Osteoblast (primary cell): ENCODE results near the gene TACC2. TPM values are rescaled to one million over a fixed set of nuclear protein-coding genes. Genes with fewer than 3 reads are reported as not detected.
A peak's percentile ranks its signal among the peaks of the same experiment; 100 is the strongest.
"Not testable (repeated sequence)": the region's sequence is repeated elsewhere in the genome, so short reads cannot be mapped to it uniquely, and the experiment has no call there.

Source experiments
- DNase-seq: peaks from one replicate; pipeline ENCODE4 v3.0.0; 2011; ENCODE audit warnings: low spot score, mixed read lengths; ENCODE audit not compliant: insufficient read length; ENCODE audit errors: missing footprints
- H2AFZ ChIP-seq: 2 replicates; pipeline ENCODE4 v1.6.0; 2011; ENCODE audit warnings: mild to moderate bottlenecking, low read length
- H3K27ac ChIP-seq: 2 replicates; pipeline ENCODE4 v1.5.1; 2011; ENCODE audit warnings: mild to moderate bottlenecking, low read depth, low read length, moderate library complexity
- H3K27me3 ChIP-seq: 2 replicates; pipeline ENCODE4 v1.6.0; 2012; ENCODE audit warnings: mild to moderate bottlenecking, control low read depth, inconsistent platforms, low read length, moderate library complexity; ENCODE audit not compliant: insufficient read depth
- H3K36me3 ChIP-seq: 2 replicates; pipeline ENCODE4 v1.5.1; 2011; ENCODE audit warnings: mild to moderate bottlenecking, low read length, control low read depth, moderate library complexity; ENCODE audit not compliant: insufficient read depth
- H3K4me1 ChIP-seq: 2 replicates; pipeline ENCODE4 v1.5.1; 2011; ENCODE audit warnings: mild to moderate bottlenecking, low read length, control low read depth, moderate library complexity; ENCODE audit not compliant: insufficient read depth
- H3K4me2 ChIP-seq: 2 replicates; pipeline ENCODE4 v1.6.0; 2011; ENCODE audit warnings: mild to moderate bottlenecking, low read length; ENCODE audit not compliant: insufficient read depth
- H3K4me3 ChIP-seq: fragments of 200-600 bp; sonication (generic); 3 replicates; pipeline ENCODE4 v1.5.1; 2012; ENCODE audit warnings: mild to moderate bottlenecking, low read length, inconsistent platforms; ENCODE audit not compliant: insufficient read depth
- H3K79me2 ChIP-seq: 2 replicates; pipeline ENCODE4 v1.6.0; 2012; ENCODE audit warnings: mild to moderate bottlenecking, low read length, control low read depth, inconsistent platforms; ENCODE audit not compliant: insufficient read depth
- H3K9me3 ChIP-seq: 2 replicates; pipeline ENCODE4 v1.5.1; 2011; ENCODE audit warnings: low read depth, low read length, control low read depth
- H4K20me1 ChIP-seq: 2 replicates; pipeline ENCODE4 v1.6.0; 2012; ENCODE audit warnings: mild to moderate bottlenecking, low read length, control low read depth; ENCODE audit not compliant: insufficient read depth
- total RNA-seq: library from RNA; depleted of rRNA; stranded (reverse); fragments of >200 nt; gene quantifications from 2 replicates; pipeline ENCODE4 v1.2.3, GENCODE V29; 2012
- TF ChIP-seq, protein P1 (sequence below): IDR thresholded peaks from 2 replicates; pipeline ENCODE4 v1.5.1; 2011; ENCODE audit warnings: mild to moderate bottlenecking, low read depth, low read length, moderate library complexity; ENCODE audit errors: extremely low read depth

Gene TACC2
- total RNA-seq, 1 donor, result 5.8 TPM

DNA sequence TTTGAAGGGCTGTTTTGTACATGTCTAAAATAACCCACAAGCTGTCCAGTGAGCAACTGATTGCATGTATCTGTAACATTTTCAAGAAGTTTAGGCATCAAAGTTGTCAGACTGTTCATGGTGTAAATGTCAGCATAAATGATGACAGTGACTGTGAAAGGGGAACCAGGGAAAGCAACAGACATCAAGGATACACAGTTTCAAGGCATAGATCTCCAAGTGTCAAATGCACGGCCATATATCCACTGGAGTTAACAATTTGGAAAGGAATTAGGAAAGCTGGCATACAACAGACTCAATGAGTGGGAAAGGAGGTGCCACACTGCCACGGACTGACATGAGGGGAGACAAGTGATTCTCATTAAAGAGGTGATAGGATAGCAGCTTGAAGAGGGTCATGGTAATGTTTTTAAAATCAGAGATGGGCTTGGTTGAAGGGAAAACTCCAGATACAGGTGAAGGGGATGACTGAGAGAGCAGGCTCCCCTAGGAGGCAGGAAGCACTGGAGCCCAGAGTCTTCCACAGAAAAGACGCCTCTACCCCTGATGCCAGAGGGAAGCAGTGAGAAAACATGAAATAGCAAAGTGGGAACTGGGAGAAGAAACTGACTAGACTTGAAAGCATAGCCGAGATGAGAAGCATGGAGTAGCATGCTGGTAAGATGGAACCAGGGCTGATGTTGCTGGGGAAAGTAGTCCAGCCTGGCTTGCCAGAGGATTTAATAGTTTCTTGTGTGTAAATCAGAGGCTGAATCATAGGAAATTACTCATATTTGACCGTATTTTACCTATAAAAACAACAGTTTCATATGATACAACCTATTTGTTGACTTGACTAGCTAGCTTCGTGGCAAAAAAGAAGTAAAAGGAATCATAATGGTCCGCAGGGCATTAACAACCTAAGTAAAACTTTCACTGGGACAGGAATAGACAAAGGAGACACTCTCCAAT is 32.6 kb upstream of the TACC2 start:
- no peak for DNase-seq
- Histone ChIP-seq H3K36me3 (peaks cover 6% of the 10 kb centered on the region), H4K20me1 (no peaks in the 10 kb centered on the region), H3K4me3 (no peak overlapping the region), H3K27me3 (no peaks in the 10 kb centered on the region), H3K9me3 (no peaks in the 10 kb centered on the region), H3K4me1 (peaks cover 11% of the 10 kb centered on the region), H2AFZ (no peak overlapping the region), H3K4me2 (no peak overlapping the region), H3K27ac (peak overlapping the region; percentile 18), H3K79me2 (no peaks in the 10 kb centered on the region)
- TF ChIP-seq, protein P1, sequence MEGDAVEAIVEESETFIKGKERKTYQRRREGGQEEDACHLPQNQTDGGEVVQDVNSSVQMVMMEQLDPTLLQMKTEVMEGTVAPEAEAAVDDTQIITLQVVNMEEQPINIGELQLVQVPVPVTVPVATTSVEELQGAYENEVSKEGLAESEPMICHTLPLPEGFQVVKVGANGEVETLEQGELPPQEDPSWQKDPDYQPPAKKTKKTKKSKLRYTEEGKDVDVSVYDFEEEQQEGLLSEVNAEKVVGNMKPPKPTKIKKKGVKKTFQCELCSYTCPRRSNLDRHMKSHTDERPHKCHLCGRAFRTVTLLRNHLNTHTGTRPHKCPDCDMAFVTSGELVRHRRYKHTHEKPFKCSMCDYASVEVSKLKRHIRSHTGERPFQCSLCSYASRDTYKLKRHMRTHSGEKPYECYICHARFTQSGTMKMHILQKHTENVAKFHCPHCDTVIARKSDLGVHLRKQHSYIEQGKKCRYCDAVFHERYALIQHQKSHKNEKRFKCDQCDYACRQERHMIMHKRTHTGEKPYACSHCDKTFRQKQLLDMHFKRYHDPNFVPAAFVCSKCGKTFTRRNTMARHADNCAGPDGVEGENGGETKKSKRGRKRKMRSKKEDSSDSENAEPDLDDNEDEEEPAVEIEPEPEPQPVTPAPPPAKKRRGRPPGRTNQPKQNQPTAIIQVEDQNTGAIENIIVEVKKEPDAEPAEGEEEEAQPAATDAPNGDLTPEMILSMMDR, result no peak

DNA sequence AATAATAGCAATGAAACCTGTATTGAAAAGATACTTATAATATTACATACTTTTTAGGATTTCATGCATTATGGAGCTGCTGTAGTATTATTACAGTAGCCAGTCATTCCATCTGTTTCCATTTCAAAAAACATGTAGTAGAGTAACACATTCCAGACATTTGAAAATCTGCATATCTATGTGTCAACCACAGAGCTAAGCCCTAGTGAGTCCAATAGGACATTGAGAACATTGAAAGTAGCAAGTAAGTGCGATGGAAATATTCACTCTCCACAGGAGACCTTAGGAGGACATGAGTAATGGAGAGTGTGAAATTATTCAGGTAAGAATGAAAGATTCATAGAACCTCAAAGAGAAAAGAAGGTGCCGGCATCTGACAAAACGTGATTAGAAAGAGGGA is 29.3 kb upstream of the TACC2 start:
- Histone ChIP-seq H4K20me1 (no peaks in the 10 kb centered on the region), H3K27ac (no peak overlapping the region), H3K9me3 (no peaks in the 10 kb centered on the region), H3K36me3 (peaks cover 6% of the 10 kb centered on the region), H2AFZ (no peak overlapping the region), H3K79me2 (no peaks in the 10 kb centered on the region), H3K4me3 (no peak overlapping the region), H3K27me3 (no peaks in the 10 kb centered on the region), H3K4me2 (no peak overlapping the region), H3K4me1 (peaks cover 11% of the 10 kb centered on the region)
- no peak for DNase-seq
- TF ChIP-seq, protein P1, result no peak

DNA sequence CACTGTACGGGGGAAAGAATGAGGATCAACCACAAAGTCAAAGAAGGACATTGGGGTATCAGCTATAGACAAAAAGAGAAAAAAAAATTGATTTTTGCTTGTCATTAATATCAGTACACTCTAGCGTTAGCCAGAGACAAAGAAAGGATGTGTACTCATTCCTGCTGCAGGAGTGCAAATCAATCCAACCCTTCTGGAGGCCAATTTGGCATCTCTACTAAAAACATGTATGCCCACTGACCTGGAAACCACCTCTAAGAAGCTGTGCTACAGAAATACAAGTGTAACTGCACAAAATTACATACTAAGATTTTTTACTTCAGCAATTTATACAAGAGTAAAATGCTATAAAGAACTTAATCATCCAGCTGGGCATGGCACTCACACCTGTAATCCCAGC is 27.5 kb upstream of the TACC2 start:
- TF ChIP-seq, protein P1, result no peak

DNA sequence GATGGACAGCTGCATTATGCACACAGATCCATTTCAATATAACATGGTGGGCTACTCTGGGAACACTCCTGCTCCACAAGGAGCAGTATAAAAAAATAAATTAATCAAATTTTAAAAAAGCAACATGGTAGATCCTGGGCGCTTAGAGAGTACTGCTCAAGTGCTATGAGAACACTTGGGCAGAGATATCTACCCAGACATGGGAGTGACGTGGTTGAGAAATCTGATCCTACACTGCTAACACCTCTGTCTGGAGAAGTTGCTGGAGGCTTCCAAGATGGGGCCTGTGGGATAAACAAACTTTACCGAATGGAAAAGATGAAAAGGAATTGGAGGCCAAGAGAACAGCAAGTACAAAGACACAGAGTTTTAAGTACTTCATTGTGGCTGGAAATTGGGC is 23.0 kb upstream of the TACC2 start:
- H3K4me2 ChIP-seq, result no peak overlapping the region
- no peaks in the 10 kb centered on the region for H4K20me1 ChIP-seq
- DNase-seq, result no peak
- H3K4me1 ChIP-seq, result no peaks in the 10 kb centered on the region
- H3K36me3 ChIP-seq, result peaks cover 33% of the 10 kb centered on the region
- TF ChIP-seq, protein P1, result no peak
- no peaks in the 10 kb centered on the region for H3K9me3 ChIP-seq
- no peaks in the 10 kb centered on the region for H3K27me3 ChIP-seq
- H3K27ac ChIP-seq, result no peak overlapping the region
- H3K4me3 ChIP-seq, result no peak overlapping the region
- no peaks in the 10 kb centered on the region for H3K79me2 ChIP-seq
- no peak overlapping the region for H2AFZ ChIP-seq

More for the DNA sequence above, 27.5 kb upstream of the TACC2 start:
- Histone ChIP-seq H3K36me3 (peaks cover 13% of the 10 kb centered on the region), H2AFZ (no peak overlapping the region), H3K4me3 (no peak overlapping the region), H3K9me3 (no peaks in the 10 kb centered on the region), H3K27me3 (no peaks in the 10 kb centered on the region), H3K79me2 (no peaks in the 10 kb centered on the region), H4K20me1 (no peaks in the 10 kb centered on the region), H3K4me1 (peaks cover 7% of the 10 kb centered on the region), H3K27ac (no peak overlapping the region), H3K4me2 (no peak overlapping the region)
- DNase-seq, result no peak

- not testable (repeated sequence) for H2AFZ ChIP-seq, H4K20me1 ChIP-seq, H3K4me2 ChIP-seq, H3K27ac ChIP-seq, H3K4me1 ChIP-seq, H3K9me3 ChIP-seq, DNase-seq, H3K27me3 ChIP-seq, H3K4me3 ChIP-seq
- H3K79me2 ChIP-seq, result peaks cover 13% of the 10 kb centered on the region
- H3K36me3 ChIP-seq, result peaks cover 33% of the 10 kb centered on the region
Observed at GRCh38 chr10:121969086-121969485, 19.9 kb upstream of the TACC2 start.
